H1 (cell line): ENCODE measurements around the gene CLDN7.

Source experiments
- CHD2 ChIP-seq: IDR thresholded peaks from 2 replicates; pipeline ENCODE4 v1.6.1; 2012; ENCODE audit warnings: low read length, improper control_type of control experiment
- JUN ChIP-seq: IDR thresholded peaks from 2 replicates; pipeline ENCODE4 v1.6.1; 2011; ENCODE audit warnings: low read depth, mild to moderate bottlenecking, improper control_type of control experiment, low read length
- JUND ChIP-seq: IDR thresholded peaks from 2 replicates; pipeline ENCODE4 v1.6.1; 2011; ENCODE audit warnings: mild to moderate bottlenecking, improper control_type of control experiment, low read length
- MAX ChIP-seq: IDR thresholded peaks from 2 replicates; pipeline ENCODE4 v1.6.1; 2012; ENCODE audit warnings: inconsistent platforms
- POLR2A ChIP-seq, 2 experiments: IDR thresholded peaks; 1 replicate in 1 of 2; 2 replicates in 1 of 2; pipeline ENCODE4 v1.6.1; 2011; ENCODE audit warnings: low read depth in 2 of 2, low read length in 2 of 2, mild to moderate bottlenecking in 2 of 2; ENCODE audit errors: control extremely low read depth in 1 of 2
- SUZ12 ChIP-seq: fragments of 200-600 bp; sonication (generic); IDR thresholded peaks from 2 replicates; pipeline ENCODE4 v1.6.1; 2012; ENCODE audit warnings: mild to moderate bottlenecking, inconsistent platforms, low read length, moderate library complexity, mixed read lengths

- TF ChIP-seq MAX (no peak), CHD2 (no peak), JUND (no peak), SUZ12 (no peak), POLR2A (IDR thresholded peaks at IDR 0.05; ENCODE audit: control extremely low read depth in 1 of 2, low read depth in 2 of 2, low read length in 2 of 2) (peak in 1 of 2 experiments; percentile 89; a peak in 2 of 3 replicates), JUN (no peak)
Measured at GRCh38 chr17:7256766-7257456, 5.4 kb downstream of the CLDN7 start.
